OCI-LY1 (cell line): ENCODE measurements around the gene TSPAN5.

ENCODE experiments used
- EZH2 ChIP-seq: fragments of 200-600 bp; sonication (generic), shearing (Covaris generic); IDR thresholded peaks from 2 replicates; pipeline ENCODE4 v1.8.0; 2017; ENCODE audit warnings: borderline replicate concordance, mixed run types, mild to moderate bottlenecking, antibody characterized with exemption, low read length, moderate library complexity, mixed read lengths
- TF ChIP-seq, protein P1 (sequence below): fragments of 200-600 bp; sonication (generic), shearing (Covaris generic); IDR thresholded peaks from 2 replicates; pipeline ENCODE4 v1.5.1; 2017; ENCODE audit warnings: mild to moderate bottlenecking, antibody characterized with exemption, low read length, moderate library complexity, mixed read lengths

DNA sequence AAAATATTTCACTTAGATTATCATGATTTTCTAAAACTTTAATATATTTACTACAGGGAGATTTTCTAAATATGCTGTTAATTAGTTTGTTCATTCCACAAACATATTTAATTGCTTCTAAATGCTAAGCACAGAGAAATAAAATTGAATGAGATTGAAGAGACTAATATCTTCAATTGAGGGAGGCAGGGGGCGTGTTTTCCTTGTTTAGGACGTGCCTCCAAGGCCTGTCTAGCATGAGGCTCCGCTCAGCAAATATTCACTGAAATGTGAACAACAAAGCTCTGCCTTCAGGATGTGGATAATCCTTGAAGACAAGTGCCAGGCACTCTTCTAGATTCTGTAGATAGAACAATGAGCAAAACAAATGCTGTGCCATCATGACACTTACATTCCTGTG is 98.1 kb downstream of the TSPAN5 start:
- no peak for TF ChIP-seq EZH2
- TF ChIP-seq, protein P1, sequence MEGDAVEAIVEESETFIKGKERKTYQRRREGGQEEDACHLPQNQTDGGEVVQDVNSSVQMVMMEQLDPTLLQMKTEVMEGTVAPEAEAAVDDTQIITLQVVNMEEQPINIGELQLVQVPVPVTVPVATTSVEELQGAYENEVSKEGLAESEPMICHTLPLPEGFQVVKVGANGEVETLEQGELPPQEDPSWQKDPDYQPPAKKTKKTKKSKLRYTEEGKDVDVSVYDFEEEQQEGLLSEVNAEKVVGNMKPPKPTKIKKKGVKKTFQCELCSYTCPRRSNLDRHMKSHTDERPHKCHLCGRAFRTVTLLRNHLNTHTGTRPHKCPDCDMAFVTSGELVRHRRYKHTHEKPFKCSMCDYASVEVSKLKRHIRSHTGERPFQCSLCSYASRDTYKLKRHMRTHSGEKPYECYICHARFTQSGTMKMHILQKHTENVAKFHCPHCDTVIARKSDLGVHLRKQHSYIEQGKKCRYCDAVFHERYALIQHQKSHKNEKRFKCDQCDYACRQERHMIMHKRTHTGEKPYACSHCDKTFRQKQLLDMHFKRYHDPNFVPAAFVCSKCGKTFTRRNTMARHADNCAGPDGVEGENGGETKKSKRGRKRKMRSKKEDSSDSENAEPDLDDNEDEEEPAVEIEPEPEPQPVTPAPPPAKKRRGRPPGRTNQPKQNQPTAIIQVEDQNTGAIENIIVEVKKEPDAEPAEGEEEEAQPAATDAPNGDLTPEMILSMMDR = no peak
